HCT116 (cell line): ENCODE data around the gene PZP. TPM values are rescaled to one million over a fixed set of nuclear protein-coding genes. Genes with fewer than 3 reads are reported as not detected.

Source experiments
- ATAC-seq: fragments of 200-7000 bp; cut with Tn5 transposase; 2 replicates; pipeline ENCODE4 v1.9.1; 2020; ENCODE audit warnings: mild to moderate bottlenecking, moderate library complexity
- BruUV-seq: library from RNA; stranded (reverse); fragments of 400-500 nt; replicated peaks from 2 replicates; lab custom pipeline; 2021; lab: Mats Ljungman, UMichigan
- CTCF ChIA-PET: fragments of 300-600 bp; sonication (Branson Sonifier 250); formaldehyde crosslinking; loops from one replicate; lab custom pipeline; 2021; ENCODE audit warnings: antibody characterized with exemption; lab: Charles Lee
- POLR2A ChIA-PET: fragments of 300-600, 350-600 bp; sonication (Branson Sonifier 250); formaldehyde crosslinking; loops from one replicate; lab custom pipeline; 2021; ENCODE audit warnings: antibody characterized with exemption; lab: Charles Lee
- RAD21 ChIA-PET, 2 experiments: fragments of 300-600 bp; sonication (Branson Sonifier 250); formaldehyde crosslinking; loops; one replicate each; lab custom pipeline; 2023; ENCODE audit warnings: low total read pairs in 2 of 2; ENCODE audit not compliant: uncharacterized antibody in 2 of 2, unreplicated experiment in 2 of 2, low non-redundant PET in 1 of 2; lab: Charles Lee
- DNase-seq: peaks from one replicate; pipeline ENCODE4 v3.0.0-alpha.2; 2010; ENCODE audit warnings: low read depth, low spot score
- H2AFZ ChIP-seq: fragments of 200-600 bp; shearing (Covaris generic), sonication (generic); 2 replicates; pipeline ENCODE4 v1.6.1; 2017; ENCODE audit warnings: low read depth, mixed run types, mixed read lengths, antibody characterized with exemption, low read length; ENCODE audit not compliant: poor library complexity, severe bottlenecking
- H3K27ac ChIP-seq: 2 replicates; pipeline ENCODE4 v1.5.1; 2012; ENCODE audit warnings: low read depth, low read length
- H3K27me3 ChIP-seq: fragments of 200-600 bp; sonication (generic); 2 replicates; pipeline ENCODE4 v1.6.1; 2016; ENCODE audit warnings: mixed run types, low read length, mixed read lengths; ENCODE audit not compliant: insufficient read depth
- H3K36me3 ChIP-seq, 2 experiments: fragments of 200-500 bp in 1 of 2; fragments of 200-600 bp in 1 of 2; sonication (Bioruptor generic) in 1 of 2; sonication (generic) in 1 of 2; 2 replicates each; pipeline versions ENCODE4 v1.5.1 to v1.6.1; 2014 to 2016; ENCODE audit warnings: low read length in 2 of 2, inconsistent platforms in 1 of 2, mixed read lengths in 1 of 2, mixed run types in 1 of 2; ENCODE audit not compliant: insufficient read depth in 2 of 2, control insufficient read depth in 1 of 2
- H3K4me1 ChIP-seq, 2 experiments: fragments of 200-600 bp in 1 of 2; sonication (generic) in 1 of 2; 2 replicates each; pipeline versions ENCODE4 v1.5.1 to v1.6.1; 2012 to 2017; ENCODE audit warnings: low read length in 2 of 2, inconsistent platforms in 1 of 2, mild to moderate bottlenecking in 1 of 2, mixed read lengths in 1 of 2, mixed run types in 1 of 2, moderate library complexity in 1 of 2; ENCODE audit not compliant: insufficient read depth in 2 of 2, control insufficient read depth in 1 of 2
- H3K4me2 ChIP-seq: fragments of 200-600 bp; sonication (generic); 2 replicates; pipeline ENCODE4 v1.6.1; 2017; ENCODE audit warnings: mixed run types, low read length, mixed read lengths
- H3K4me3 ChIP-seq, 2 experiments: fragments of 200-600 bp in 1 of 2; sonication (generic) in 1 of 2; replicated peaks in 1 of 2; 2 replicates each; pipeline ENCODE4 v1.5.1; 2011 to 2016; ENCODE audit warnings: low read length in 2 of 2, control low read depth in 1 of 2, low read depth in 1 of 2, mild to moderate bottlenecking in 1 of 2, mixed read lengths in 1 of 2, mixed run types in 1 of 2
- H3K79me2 ChIP-seq: fragments of 200-600 bp; sonication (generic); 2 replicates; pipeline ENCODE4 v1.6.1; 2017; ENCODE audit warnings: mild to moderate bottlenecking, mixed run types, low read length, moderate library complexity, mixed read lengths; ENCODE audit not compliant: insufficient read depth
- H3K9ac ChIP-seq: fragments of 200-600 bp; sonication (generic); 2 replicates; pipeline ENCODE4 v1.6.1; 2016; ENCODE audit warnings: low read length, mixed read lengths
- H3K9me2 ChIP-seq: fragments of 200-600 bp; sonication (generic), shearing (Covaris generic); 2 replicates; pipeline ENCODE4 v1.6.1; 2017; ENCODE audit warnings: mixed run types, mild to moderate bottlenecking, moderate library complexity; ENCODE audit not compliant: insufficient read depth
- H3K9me3 ChIP-seq, 2 experiments: fragments of 200-500 bp in 1 of 2; fragments of 200-600 bp in 1 of 2; sonication (Bioruptor generic) in 1 of 2; sonication (generic) in 1 of 2; 2 replicates each; pipeline ENCODE4 v1.6.1; 2014 to 2017; ENCODE audit warnings: low read length in 2 of 2, mixed read lengths in 2 of 2, inconsistent platforms in 1 of 2, low read depth in 1 of 2, mild to moderate bottlenecking in 1 of 2, mixed run types in 1 of 2, moderate library complexity in 1 of 2; ENCODE audit not compliant: control insufficient read depth in 1 of 2, insufficient read depth in 1 of 2
- H4K20me1 ChIP-seq: fragments of 200-600 bp; sonication (generic), shearing (Covaris generic); 2 replicates; pipeline ENCODE4 v1.6.1; 2017; ENCODE audit warnings: mixed run types, mild to moderate bottlenecking, moderate library complexity; ENCODE audit not compliant: insufficient read depth
- CEBPB ChIP-seq: IDR thresholded peaks from 2 replicates; pipeline ENCODE4 v1.6.1; 2012; ENCODE audit warnings: low read depth
- POLR2A ChIP-seq: IDR thresholded peaks from 2 replicates; pipeline ENCODE4 v1.7.0; 2011; ENCODE audit warnings: borderline replicate concordance; ENCODE audit not compliant: insufficient read depth, insufficient read length; ENCODE audit errors: extremely low read depth
- POLR2AphosphoS5 ChIP-seq: IDR thresholded peaks from 2 replicates; pipeline ENCODE4 v1.6.1; 2011; ENCODE audit warnings: mild to moderate bottlenecking, low read depth, low read length, moderate library complexity
- SIN3A ChIP-seq: IDR thresholded peaks from 2 replicates; pipeline ENCODE4 v1.6.1; 2012; ENCODE audit warnings: low read depth
- SRF ChIP-seq: IDR thresholded peaks from 2 replicates; pipeline ENCODE4 v1.6.1; 2012; ENCODE audit warnings: low read depth
- TCF7L2 ChIP-seq: IDR thresholded peaks from 2 replicates; pipeline ENCODE4 v1.7.0; 2011; ENCODE audit warnings: borderline replicate concordance, inconsistent platforms; ENCODE audit not compliant: insufficient read depth, insufficient read length; ENCODE audit errors: extremely low read depth
- YY1 ChIP-seq: IDR thresholded peaks from 2 replicates; pipeline ENCODE4 v1.6.1; 2011; ENCODE audit warnings: low read length, low read depth, moderate library complexity, mild to moderate bottlenecking; ENCODE audit not compliant: insufficient replicate concordance; ENCODE audit errors: extremely low read depth
- ZNF274 ChIP-seq: fragments of 200-500 bp; sonication (Bioruptor generic); IDR thresholded peaks from 2 replicates; pipeline ENCODE4 v1.6.1; 2014; ENCODE audit warnings: mild to moderate bottlenecking, low read depth, low read length, inconsistent platforms
- intact Hi-C: fragments of 100-400 bp; cut with micrococcal nuclease; formaldehyde crosslinking; loops from 2 replicates; pipeline ENCODE4 v1.10.0; 2022
- total RNA-seq: library from RNA; stranded (reverse); gene quantifications from one replicate; pipeline ENCODE4 v1.2.1, GENCODE V29; 2021; ENCODE audit not compliant: unreplicated experiment
- TF ChIP-seq, protein P1 (sequence below): IDR thresholded peaks from 2 replicates; pipeline ENCODE4 v1.6.1; 2012
- TF ChIP-seq, protein P2 (sequence below): IDR thresholded peaks from 2 replicates; pipeline ENCODE4 v1.6.1; 2011; ENCODE audit warnings: mild to moderate bottlenecking, low read length, moderate library complexity; ENCODE audit not compliant: insufficient replicate concordance; ENCODE audit errors: extremely low read depth

PZP gene
- total RNA-seq, 1 experiment from 2014 or later, result not detected

DNA sequence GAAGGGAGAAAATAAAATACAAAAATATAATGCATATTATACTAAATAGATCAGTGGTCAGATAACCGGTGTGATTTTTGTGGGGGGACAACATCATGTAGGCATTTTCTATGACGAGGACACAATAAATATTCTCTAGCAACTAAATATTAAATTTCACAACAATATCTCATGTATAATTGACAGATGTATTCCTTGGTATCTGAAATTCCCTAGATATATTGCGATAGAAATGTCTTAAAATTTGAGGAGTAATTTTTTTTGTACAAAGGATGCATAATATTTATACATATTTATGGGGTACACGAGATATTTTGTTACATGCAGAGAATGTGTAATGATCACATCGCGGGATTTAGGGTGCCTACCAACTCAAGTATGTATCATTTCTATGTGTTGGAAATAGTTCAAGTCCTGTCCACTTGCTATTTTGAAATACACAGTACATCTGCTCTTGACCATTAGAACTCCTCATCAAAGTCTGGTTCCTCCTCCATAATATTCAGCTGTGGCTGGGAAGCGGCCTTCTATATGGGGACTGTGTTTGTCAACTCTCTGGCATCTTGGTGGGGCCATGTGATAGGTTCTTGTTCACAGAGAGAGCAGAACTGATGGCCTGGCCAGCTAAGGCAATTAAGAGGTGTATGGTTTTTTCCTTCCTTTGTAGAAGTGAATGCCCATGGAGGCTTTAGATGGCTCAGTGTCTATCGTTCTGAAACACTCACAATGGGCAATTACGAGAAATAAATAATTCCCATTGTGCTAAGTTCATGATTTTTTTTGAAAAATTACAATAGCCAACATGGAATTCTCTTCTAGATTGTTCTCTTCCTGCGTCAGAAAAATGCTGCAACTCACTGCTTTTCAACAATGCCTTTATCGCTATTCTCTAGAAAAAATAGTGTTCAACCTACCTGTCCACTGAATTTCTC lies 101.3 kb downstream of the PZP start:
- no TSS peak for BruUV-seq
- POLR2A ChIA-PET, result no interaction called here

DNA sequence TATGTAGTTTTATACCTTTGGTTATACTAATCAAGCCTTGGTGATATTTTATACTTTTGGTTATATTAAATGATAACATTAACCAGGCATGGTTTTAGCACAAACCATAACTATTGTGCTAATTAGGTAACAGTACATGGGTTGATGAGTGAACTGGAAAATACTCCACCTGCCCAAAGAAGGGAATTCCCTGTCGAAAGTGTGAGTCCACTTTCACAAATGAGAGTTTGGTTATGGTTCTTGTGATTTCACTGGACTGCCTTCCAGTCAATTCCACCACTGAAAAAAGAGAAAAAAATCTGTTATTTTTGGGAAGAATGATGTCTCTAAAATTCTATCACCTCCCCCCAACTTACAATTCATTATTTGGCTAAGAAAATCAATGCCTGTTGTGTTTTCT lies 102.1 kb downstream of the PZP start:
- H3K9me2 ChIP-seq, result no peaks in the 10 kb centered on the region
- TF ChIP-seq SIN3A (no peak), CEBPB (no peak), YY1 (no peak), ZNF274 (no peak), POLR2A (no peak), POLR2AphosphoS5 (no peak)
- TF ChIP-seq, protein P1, sequence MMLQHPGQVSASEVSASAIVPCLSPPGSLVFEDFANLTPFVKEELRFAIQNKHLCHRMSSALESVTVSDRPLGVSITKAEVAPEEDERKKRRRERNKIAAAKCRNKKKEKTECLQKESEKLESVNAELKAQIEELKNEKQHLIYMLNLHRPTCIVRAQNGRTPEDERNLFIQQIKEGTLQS, result no peak
- TF ChIP-seq, all 23 proteins: peak for 0
- Histone ChIP-seq H3K36me3 (no peaks in the 10 kb centered on the region), H3K27ac (no peak overlapping the region), H3K9ac (no peak overlapping the region), H3K4me2 (no peak overlapping the region), H2AFZ (no peak overlapping the region), H3K79me2 (no peaks in the 10 kb centered on the region), H3K27me3 (0 out of 2 replicates have a peak, but pooled peaks cover 2% of the 10 kb centered on the region), H3K9me3 (no peaks in the 10 kb centered on the region), H3K4me3 (no peak overlapping the region), H4K20me1 (no peaks in the 10 kb centered on the region), H3K4me1 (no peaks in the 10 kb centered on the region)
- POLR2A ChIA-PET, result no interaction called here
- intact Hi-C loops, result no loop called here
- DNase-seq (no peak), ATAC-seq (no peak)
- CTCF ChIA-PET, result no interaction called here
- RAD21 ChIA-PET, result no interaction called here
- no TSS peak for BruUV-seq

More for the DNA sequence above, 101.3 kb downstream of the PZP start:
- 0 out of 2 replicates have a peak, but pooled peaks cover 2% of the 10 kb centered on the region for H3K27me3 ChIP-seq
- H3K4me3 ChIP-seq, result no peak overlapping the region
- no peak overlapping the region for H3K4me2 ChIP-seq
- no peaks in the 10 kb centered on the region for H3K9me3 ChIP-seq
- no peaks in the 10 kb centered on the region for H4K20me1 ChIP-seq
- no peaks in the 10 kb centered on the region for H3K36me3 ChIP-seq
- H3K27ac ChIP-seq, result no peak overlapping the region
- H2AFZ ChIP-seq, result no peak overlapping the region
- H3K9me2 ChIP-seq, result no peaks in the 10 kb centered on the region
- H3K79me2 ChIP-seq, result no peaks in the 10 kb centered on the region
- DNase-seq (no peak), ATAC-seq (no peak)
- ChIA-PET CTCF (no interaction called here), RAD21 (no interaction called here)
- H3K9ac ChIP-seq, result no peak overlapping the region
- no peaks in the 10 kb centered on the region for H3K4me1 ChIP-seq
- intact Hi-C loops, result no loop called here
- TF ChIP-seq YY1 (no peak), POLR2A (no peak), ZNF274 (no peak), SRF (no peak), TCF7L2 (no peak)
- TF ChIP-seq, protein P2, sequence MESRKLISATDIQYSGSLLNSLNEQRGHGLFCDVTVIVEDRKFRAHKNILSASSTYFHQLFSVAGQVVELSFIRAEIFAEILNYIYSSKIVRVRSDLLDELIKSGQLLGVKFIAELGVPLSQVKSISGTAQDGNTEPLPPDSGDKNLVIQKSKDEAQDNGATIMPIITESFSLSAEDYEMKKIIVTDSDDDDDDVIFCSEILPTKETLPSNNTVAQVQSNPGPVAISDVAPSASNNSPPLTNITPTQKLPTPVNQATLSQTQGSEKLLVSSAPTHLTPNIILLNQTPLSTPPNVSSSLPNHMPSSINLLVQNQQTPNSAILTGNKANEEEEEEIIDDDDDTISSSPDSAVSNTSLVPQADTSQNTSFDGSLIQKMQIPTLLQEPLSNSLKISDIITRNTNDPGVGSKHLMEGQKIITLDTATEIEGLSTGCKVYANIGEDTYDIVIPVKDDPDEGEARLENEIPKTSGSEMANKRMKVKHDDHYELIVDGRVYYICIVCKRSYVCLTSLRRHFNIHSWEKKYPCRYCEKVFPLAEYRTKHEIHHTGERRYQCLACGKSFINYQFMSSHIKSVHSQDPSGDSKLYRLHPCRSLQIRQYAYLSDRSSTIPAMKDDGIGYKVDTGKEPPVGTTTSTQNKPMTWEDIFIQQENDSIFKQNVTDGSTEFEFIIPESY, result no peak
